NCI-H1417 treated with DMSO at 0.1 percent for 48 hours (cell line): Measurements from ENCODE around the gene DPF1.

Experiments
- DNase-seq: peaks from one replicate; lab custom pipeline; 2025; lab: John Stamatoyannopoulos, UW

The DPF1 gene

DNA sequence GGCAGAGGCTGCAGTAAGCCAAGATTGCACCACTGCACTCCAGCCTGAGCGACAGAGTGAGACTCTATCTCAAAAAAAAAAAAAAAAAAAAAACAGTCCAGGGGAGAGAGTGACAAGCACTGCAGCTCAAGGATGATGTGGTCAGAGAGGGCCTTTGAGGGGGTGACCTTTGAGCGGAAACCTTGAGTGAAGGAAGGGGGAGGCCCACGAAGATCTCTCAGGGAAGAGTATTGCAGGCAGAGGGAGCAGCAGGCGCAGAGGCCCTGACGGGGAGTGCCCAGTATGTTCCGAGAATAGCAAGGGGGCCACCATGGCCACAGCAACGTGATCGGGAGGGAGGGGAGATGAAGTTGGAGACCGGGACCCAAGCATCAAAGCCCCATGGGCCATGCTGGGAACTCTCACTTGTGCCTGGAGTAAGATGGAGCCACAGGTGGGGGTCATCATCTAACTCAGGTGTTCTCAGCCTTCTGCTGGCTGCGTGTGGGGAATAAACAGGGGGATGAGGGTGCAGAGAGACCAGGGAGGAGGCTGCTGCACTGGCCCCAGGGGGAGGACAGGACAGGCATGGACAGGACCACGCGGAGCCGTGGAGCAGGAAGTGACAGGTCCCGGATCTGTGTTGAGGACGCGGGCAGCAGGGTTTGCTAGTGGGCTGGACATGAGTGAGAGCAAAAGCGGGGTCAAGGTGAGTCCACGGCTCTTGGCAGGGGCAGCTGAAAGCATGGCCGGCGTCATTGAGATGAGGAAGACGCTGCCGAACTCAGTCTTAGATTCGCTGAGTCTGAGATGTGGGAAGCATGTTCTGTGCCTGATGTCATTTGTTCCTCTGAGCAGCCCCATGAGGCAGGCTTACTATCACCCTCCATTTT, 60.4 kb downstream of the DPF1 start:
- no peak for DNase-seq

DNA sequence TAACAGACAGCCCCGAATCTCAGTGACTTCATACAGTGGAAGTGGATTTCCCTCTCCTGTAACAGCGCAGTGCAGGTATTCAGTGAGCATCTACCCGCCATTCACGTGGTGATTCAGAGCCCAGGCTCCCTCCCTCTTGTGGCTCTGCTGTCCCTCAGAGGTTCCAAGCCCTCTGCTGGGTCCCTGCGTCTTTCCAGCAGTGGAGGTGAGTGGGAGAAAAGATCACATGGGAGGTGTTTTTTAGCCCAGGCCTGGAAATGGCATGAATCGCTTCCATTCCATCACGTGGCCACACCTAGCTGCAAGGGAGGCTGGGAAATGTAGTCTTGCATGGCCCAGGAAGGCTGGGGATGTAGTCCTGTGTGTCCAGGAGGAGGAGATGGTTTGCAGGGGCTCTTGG, 61.4 kb downstream of the DPF1 start:
- no peak for DNase-seq

DNA sequence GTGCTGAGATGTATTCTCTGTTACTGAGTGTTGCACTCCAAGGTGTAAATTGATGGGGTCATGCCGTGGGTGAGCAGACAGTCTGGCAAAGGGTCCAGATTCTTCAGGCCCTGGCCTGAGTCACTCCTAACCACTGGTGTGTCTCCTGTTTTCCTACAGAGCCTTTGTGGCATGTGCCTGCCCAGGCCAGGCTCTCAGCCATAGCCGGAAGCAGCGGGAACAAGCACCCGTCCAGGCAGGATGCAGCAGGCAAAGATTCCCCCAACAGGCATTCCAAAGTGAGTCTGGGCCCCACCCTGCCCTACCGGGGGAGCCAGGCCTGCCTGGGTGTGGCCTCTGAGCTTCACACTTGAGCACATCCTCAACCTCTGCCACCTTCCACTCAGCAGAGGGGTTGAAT, 61.9 kb downstream of the DPF1 start:
- no peak for DNase-seq
